Sigmoid colon (tissue), 4 donors: Measurements from ENCODE around the gene DPT.

Source experiments
- EP300 ChIP-seq, 4 donors: sonication (generic); formaldehyde crosslinking; IDR thresholded peaks; one replicate each; pipeline ENCODE4 v1.6.1; 2017; ENCODE audit warnings: antibody characterized with exemption in 4 of 4
- POLR2A ChIP-seq, 2 donors: fragments of 450-650 bp; IDR thresholded peaks; one replicate each; pipeline ENCODE4 v1.6.1; 2016; ENCODE audit warnings: antibody characterized with exemption in 2 of 2, mild to moderate bottlenecking in 2 of 2, moderate library complexity in 2 of 2
- TF ChIP-seq, protein P1 (sequence below), 4 experiments: fragments of 450-650 bp in 3 of 4; fragments of 200-600 bp in 1 of 4; IDR thresholded peaks; one replicate each; pipeline ENCODE4 v1.5.1; 2016 to 2019; ENCODE audit warnings: antibody characterized with exemption in 4 of 4, mild to moderate bottlenecking in 3 of 4, moderate library complexity in 2 of 4

DNA sequence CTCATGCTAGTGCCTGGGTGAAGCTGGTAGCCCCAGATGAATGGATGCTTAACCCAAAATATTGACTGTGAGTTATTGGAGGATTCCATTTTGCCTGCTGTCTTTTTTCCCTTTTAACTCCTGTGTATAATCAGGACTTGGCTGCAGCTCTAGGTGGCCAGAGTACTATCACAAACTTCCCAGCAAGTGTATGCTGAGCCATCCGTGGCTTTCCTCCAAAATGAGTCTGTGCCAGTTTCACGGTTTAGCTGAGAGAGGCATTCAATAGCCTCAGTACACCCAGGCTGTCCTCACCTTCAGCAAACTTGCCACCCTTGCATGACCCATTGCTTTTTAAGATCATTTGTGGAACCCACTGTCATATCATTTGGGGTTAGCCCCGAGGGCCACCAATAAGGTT is 5.3 kb upstream of the DPT start:
- TF ChIP-seq, protein P1, sequence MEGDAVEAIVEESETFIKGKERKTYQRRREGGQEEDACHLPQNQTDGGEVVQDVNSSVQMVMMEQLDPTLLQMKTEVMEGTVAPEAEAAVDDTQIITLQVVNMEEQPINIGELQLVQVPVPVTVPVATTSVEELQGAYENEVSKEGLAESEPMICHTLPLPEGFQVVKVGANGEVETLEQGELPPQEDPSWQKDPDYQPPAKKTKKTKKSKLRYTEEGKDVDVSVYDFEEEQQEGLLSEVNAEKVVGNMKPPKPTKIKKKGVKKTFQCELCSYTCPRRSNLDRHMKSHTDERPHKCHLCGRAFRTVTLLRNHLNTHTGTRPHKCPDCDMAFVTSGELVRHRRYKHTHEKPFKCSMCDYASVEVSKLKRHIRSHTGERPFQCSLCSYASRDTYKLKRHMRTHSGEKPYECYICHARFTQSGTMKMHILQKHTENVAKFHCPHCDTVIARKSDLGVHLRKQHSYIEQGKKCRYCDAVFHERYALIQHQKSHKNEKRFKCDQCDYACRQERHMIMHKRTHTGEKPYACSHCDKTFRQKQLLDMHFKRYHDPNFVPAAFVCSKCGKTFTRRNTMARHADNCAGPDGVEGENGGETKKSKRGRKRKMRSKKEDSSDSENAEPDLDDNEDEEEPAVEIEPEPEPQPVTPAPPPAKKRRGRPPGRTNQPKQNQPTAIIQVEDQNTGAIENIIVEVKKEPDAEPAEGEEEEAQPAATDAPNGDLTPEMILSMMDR (IDR thresholded peaks at IDR 0.05) = no peak
- TF ChIP-seq POLR2A (IDR thresholded peaks at IDR 0.05) (no peak), EP300 (IDR thresholded peaks at IDR 0.05) (no peak)
